Measurements from ENCODE around the gene EPG5. TPM values are rescaled to one million over a fixed set of nuclear protein-coding genes. Genes with fewer than 3 reads are reported as not detected.

Gene EPG5
- total RNA-seq, 2 experiments from 2014 or later: 15.3 to 19.0 TPM

DNA sequence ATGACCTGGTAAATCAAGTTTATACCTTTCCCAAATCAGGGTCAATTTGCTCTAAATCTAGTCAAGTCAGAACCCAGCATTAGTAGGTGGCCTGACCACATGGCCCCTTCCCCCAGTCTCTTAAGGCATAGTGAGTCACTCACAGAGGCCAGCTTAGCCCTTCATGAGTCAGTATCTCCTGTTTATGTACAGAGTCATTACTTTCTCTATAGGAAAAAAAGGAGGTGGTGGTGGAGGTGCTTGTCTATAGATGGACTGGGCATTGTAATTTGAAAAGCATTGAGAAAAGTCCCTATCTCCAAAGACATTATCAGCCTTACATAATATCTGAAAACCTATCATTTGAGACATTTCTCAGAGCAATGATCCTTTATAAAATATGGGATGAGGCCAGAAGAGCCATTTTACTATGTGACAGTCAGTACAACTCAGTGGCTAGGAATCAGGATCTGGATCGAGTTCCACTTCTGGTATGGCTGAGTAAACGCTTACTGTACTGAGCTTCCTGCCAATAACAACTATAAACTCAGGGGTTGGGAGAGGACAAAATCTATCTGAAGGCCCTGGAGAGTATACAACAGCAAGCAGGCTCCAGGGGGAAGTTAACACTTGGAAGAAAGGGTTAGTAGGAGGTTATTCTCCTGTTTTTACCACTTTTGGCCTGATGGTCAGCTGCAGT is 164.2 kb downstream of the EPG5 start:
- Mint-ChIP-seq H3K27ac (no peak overlapping the region), H3K36me3 (ENCODE audit: low read depth) (peaks cover 7% of the 10 kb centered on the region), H3K9me3 (peaks cover 13% of the 10 kb centered on the region), H3K4me3 (no peak overlapping the region), H3K4me1 (ENCODE audit: low read depth) (peaks cover 9% of the 10 kb centered on the region), H3K27me3 (peaks cover 2% of the 10 kb centered on the region)
- CTCF ChIA-PET: interaction anchor here (1.0 kb wide), 1 partner anchor 37 kb away, joined by 3 read pairs; no protein-coding TSS in a partner anchor
- peak; percentile 58 for DNase-seq
- POLR2A ChIA-PET: no interaction called here
- TF ChIP-seq, protein P1, sequence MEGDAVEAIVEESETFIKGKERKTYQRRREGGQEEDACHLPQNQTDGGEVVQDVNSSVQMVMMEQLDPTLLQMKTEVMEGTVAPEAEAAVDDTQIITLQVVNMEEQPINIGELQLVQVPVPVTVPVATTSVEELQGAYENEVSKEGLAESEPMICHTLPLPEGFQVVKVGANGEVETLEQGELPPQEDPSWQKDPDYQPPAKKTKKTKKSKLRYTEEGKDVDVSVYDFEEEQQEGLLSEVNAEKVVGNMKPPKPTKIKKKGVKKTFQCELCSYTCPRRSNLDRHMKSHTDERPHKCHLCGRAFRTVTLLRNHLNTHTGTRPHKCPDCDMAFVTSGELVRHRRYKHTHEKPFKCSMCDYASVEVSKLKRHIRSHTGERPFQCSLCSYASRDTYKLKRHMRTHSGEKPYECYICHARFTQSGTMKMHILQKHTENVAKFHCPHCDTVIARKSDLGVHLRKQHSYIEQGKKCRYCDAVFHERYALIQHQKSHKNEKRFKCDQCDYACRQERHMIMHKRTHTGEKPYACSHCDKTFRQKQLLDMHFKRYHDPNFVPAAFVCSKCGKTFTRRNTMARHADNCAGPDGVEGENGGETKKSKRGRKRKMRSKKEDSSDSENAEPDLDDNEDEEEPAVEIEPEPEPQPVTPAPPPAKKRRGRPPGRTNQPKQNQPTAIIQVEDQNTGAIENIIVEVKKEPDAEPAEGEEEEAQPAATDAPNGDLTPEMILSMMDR (IDR thresholded peaks at IDR 0.05): no peak
- intact Hi-C loops (cut with micrococcal nuclease): no loop called here
- peak; percentile 83 for ATAC-seq

DNA sequence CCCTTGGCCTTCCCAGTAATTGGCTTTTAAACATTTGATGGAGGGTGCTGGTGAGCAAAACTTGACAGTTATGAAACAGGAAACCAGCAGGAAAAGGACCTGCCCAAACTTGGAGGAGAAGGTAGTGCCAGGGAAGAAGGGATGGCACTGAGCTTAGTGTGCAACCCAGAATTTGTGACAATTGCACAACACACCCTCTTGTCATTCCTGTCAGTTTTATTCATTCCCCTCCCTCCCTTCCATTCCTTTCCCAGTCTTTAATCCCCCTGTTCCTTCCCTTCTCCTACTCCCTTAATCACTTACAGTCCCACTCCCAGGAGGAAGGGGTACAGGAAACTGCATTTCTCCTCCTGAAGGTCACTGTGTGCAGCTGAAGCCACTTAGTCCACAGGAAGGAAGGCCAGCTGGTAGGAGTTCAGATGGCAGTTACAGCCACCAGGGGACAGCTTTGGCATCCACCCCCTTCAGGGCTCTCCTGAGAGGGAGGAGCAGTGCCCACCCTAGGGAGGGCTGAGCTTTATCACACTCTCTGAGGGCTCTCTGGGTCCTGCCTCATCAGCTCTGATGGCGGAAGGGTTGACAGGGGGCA is 165.6 kb downstream of the EPG5 start:
- no peak overlapping the region for H3K27ac Mint-ChIP-seq

More for the DNA sequence above, 165.6 kb downstream of the EPG5 start:
- intact Hi-C loops (cut with micrococcal nuclease): no loop called here
- Mint-ChIP-seq H3K27me3 (peaks cover 2% of the 10 kb centered on the region), H3K4me3 (no peak overlapping the region), H3K9me3 (peaks cover 10% of the 10 kb centered on the region), H3K36me3 (ENCODE audit: low read depth) (peaks cover 7% of the 10 kb centered on the region), H3K4me1 (ENCODE audit: low read depth) (peaks cover 9% of the 10 kb centered on the region)
- TF ChIP-seq, protein P1 (IDR thresholded peaks at IDR 0.05): no peak
- CTCF ChIA-PET: interaction anchor here (1.2 to 2.2 kb wide), 3 partner anchors 15 to 136 kb away, joined by 3 to 5 read pairs (median 4); no protein-coding TSS in a partner anchor
- DNase-seq (no peak), ATAC-seq (no peak)
- POLR2A ChIA-PET: interaction anchor here (0.9 kb wide), 1 partner anchor 123 kb away, joined by 5 read pairs; no protein-coding TSS in a partner anchor

Other genes starting within 250 kb of the EPG5 start
- gene SLC14A1, start 243.1 kb downstream of the EPG5 start, total RNA-seq: 1 to 10 TPM; 3.1 TPM
- gene SIGLEC15, start 141.7 kb downstream of the EPG5 start, total RNA-seq: not detected
- gene PSTPIP2, start 104.9 kb upstream of the EPG5 start, total RNA-seq: 10 to 100 TPM; 17.8 TPM
- 100 to 1,000 TPM; 476 to 489 TPM for gene ATP5F1A, start 131.0 kb upstream of the EPG5 start, total RNA-seq
- 10 to 100 TPM; 57.9 to 61.0 TPM for gene HAUS1, start 137.1 kb upstream of the EPG5 start, total RNA-seq

Measured in activated CD8-positive, alpha-beta T cell treated with anti-CD3 and anti-CD28 coated beads for 36 hours (primary cell).